GM21717 (cell line): ENCODE measurements around the gene ATP5F1E.
"Not testable (repeated sequence)": the region's sequence is repeated elsewhere in the genome, so short reads cannot be mapped to it uniquely, and the experiment has no call there.

Experiments used
- ATAC-seq: cut with Tn5 transposase; IDR thresholded peaks from one replicate; pipeline ENCODE4 v1.9.1; 2021; ENCODE audit warnings: mild to moderate bottlenecking, moderate library complexity; ENCODE audit not compliant: unreplicated experiment

ATP5F1E gene

DNA sequence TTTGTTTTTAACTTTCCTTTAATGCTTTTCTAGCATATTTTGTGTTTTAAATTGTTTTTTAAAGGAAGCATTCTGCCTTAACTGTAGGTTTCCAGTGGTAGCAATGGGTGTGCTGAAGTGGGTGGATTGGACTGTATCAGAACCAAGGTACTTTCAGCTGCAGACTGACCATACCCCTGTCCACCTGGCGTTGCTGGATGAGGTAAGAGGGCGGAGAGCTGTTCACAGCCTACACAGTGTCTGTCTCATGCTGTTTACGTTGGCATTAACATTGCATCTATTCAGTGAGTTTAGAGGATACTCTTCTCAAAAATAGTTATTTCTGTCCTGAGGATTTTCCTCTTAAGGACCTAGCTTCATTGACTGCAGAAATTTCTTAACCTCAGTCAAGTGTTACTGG is 39.2 kb downstream of the ATP5F1E start:
- ATAC-seq = no peak

DNA sequence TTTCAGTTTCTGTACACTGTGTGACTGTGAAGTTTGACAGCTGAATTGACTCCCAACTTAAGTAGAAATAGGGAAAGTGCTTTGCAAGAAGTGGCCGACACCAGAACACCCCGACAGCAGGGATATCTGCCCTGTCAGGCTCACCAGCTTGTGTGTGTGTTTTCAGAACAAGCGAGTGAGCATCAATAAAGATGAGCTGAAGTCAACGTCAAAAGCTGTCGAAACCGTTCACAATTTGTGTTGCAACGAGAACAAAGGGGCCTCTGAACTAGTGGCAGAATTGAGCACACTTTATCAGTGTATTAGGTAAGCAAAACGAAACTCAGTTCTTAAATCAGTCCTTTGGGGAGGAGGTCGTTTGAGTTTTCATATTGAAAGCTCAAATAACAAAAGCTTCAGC is 40.4 kb downstream of the ATP5F1E start:
- no peak for ATAC-seq

DNA sequence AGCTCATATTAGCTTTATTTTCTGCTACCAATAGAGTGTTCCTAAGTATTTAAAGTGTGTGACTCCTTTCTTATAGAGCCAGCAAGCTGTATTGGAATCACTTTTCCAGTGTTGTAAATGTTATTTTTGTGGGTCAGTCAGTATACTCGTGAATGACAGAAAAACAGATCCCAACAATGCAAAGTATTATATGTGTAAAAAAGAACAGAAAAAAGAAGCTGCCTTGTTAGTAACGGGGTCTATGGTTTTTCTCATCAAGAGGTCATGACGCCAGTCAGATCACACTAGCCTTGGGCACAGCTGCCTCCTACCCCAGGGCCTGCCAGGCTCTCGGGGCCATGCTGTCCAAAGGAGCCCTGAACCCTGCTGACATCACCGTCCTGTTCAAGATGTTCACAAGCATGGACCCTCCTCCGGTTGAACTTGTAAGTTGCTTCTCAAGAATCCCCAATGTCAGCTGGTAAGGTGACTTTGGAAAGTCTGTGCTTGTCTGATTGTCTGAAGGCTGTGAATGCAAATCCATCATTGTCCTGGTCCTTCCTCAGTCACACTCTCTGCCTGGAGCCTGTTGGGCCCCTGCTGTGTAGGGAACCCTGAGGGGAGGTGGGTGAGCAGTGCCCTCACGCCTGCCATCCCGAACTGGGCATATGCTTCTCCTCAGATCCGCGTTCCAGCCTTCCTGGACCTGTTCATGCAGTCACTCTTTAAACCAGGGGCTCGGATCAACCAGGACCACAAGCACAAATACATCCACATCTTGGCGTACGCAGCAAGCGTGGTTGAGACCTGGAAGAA is 41.3 kb downstream of the ATP5F1E start:
- ATAC-seq = no peak

DNA sequence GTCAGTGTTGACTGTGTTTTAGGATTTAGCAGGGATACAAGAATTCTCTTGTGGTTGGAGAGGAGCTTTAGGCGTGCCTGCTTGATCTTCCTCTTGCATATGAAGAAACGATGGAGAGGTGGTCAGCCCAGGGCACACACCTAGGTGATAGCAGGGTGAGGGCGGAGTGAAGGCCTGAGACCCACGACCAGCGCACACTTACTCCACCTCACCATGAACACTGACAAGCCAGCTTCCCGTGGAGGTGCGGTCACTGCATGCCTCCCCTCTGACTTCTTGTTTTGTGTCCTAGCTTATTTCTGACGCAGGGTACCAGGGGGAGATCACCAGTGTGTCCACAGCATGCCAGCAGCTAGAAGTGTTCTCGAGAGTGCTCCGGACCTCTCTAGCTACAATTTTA is 42.9 kb downstream of the ATP5F1E start:
- no peak for ATAC-seq

DNA sequence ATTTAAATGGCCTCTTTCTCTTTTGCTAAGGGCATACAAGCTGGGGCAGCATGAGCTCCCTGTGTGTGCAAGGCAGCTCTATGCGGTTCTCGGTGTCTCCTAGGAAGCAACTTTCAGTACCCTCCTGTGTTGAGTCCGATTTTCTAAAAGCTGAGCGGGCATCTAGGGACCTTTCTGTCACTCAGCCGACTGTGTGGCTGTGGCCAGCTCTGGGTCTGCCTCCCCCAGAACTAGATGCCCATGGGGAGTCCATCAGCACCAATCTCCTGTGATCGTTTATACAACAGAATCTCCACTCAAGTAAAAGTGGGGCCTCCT is 43.6 kb downstream of the ATP5F1E start:
- ATAC-seq = no peak

DNA sequence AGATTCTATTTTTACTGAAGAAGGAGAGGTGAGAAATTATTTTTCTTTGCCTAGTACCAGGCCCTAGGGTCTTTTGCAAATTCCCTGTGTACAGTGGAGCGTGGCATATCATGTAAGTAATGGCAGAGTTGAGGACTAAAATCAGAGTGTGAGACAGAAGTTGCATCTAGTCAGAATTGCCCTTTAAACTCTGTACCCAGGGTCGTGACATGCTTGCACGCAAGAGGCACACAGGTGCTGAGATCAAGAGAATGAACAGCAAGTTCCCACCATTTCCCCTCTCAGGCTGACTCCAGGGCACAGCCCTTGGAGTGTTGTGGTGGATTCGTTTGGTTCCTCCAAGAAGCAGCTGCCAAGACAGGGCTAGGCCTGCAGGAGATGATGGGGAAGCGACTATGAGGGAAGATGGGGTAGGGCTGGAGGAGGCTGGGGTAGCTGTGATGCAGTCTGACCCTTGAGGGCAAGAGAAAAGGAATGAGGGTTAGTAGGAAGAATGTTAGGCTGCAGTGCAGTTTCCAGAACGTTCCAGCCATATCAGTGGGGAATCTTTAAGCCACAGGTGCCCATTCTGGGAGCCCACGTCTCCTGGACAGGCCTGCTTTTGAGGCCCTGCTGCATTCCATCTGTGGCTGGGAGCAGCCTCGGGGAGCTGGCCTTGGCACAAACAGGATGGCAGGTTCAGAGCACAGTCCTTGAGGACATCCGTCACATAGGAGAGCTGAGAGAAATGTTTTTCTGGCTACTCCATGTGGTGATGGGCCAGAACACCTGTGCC is 44.2 kb downstream of the ATP5F1E start:
- no peak for ATAC-seq

DNA sequence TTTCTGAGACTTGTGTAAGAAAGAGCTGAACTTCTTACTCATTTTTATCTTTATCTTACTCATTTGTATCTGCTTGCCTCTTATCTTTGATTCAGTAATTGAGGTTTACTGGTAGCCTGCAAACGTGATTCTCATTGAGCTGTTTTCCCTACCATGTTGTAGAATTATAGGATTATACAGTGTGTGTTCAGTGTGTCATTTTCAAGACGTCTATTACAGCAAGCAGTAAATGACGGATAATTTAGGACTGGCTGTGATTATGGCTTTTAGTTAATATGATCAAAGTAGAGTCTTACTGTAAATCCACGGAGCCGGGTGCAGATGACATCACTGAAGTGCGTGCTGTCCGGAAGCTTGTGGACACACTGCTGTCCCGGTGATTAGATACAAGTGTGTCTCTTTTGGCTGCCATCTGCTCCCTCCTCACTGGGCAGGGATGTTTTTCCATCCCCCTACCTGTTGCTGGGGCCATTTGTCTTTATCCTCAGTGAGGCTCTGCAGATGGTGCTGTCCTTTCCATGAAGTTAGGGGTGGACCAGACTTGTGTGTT is 45.1 kb downstream of the ATP5F1E start:
- no peak for ATAC-seq

DNA sequence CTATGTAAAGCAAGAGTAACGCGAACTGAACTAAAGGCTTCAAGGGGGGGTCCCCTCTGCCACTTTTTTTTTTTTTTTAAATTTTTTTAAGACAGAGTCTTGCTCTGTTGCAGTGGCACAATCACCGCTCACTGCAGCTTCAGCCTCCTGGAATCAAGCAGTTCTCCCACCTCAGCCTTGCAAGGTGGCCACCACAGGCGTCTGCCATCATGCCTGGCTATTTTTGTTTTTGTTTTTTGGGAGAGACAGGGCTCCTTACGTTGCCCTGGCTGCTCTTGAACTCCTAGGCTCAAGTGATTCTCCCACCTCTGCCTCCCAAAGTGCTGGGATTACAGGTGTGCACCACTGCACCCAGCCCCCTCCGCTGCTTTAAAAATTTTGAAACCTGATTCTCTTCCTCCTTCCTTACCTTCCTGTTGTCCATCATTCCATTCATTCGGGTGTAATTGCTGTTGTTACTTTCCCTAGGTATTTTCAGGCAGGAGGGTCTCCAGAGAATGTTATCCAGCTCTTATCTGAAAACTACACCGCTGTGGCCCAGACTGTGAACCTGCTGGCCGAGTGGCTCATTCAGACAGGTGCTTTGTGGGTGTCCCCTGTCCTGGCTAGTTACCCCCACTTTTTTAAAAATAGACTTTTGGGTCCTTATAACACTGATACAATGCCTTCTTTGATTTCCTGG is 45.7 kb downstream of the ATP5F1E start:
- ATAC-seq = no peak

DNA sequence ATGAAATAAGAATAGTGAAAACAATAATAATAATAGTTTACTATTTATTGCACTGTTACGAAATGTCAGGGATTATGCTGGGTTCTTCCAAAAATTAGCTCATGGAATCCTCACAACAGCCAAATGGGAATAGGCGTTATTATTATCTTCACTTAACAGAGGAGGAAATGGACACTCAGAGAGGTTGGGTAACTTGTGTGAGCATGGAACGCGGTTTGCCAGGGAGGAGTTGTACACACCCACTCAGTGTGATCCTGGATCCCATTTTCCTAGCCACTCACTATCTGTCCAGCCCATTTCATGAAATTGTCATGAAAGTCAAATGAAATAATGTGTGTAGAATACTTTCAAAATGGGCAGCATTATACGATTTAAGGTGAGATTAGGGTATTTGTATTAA is 46.5 kb downstream of the ATP5F1E start:
- ATAC-seq = no peak

DNA sequence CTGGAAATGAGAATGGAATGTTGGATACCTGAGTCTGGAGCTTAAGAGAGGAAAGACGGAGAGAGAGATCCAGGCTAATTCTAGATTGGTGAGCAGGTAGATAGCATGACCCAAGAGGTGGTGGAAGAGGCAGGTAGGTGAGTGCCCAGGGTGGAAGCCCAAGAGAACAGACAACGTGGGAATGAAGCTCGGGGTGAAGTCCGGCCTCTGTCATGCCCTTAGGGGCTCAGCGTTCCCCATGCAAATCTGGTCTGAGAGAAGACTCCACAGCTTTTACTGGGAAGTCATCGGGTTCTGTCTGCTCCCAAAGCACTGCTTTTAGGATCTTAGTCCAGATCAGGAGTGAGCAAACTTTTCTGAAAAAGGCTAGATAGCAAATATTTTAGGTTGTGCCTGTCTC is 47.4 kb downstream of the ATP5F1E start:
- no peak for ATAC-seq

DNA sequence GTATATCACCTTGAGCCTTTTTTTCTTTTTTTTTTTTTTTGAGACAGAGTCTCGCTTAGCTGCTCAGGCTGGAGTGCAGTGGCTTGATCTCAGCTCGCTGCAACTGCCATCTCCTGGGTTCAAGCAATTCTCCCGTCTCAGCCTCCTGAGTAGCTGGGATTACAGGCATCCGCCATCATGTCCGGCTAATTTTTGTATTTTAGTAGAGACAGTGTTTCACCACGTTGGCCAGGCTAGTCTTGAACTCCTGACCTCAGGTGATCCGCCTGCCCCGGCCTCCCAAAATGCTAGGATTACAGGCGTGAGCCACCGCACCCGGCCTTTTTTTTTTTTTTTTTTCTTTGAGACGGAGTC is 49.0 kb downstream of the ATP5F1E start:
- not testable (repeated sequence) for ATAC-seq

DNA sequence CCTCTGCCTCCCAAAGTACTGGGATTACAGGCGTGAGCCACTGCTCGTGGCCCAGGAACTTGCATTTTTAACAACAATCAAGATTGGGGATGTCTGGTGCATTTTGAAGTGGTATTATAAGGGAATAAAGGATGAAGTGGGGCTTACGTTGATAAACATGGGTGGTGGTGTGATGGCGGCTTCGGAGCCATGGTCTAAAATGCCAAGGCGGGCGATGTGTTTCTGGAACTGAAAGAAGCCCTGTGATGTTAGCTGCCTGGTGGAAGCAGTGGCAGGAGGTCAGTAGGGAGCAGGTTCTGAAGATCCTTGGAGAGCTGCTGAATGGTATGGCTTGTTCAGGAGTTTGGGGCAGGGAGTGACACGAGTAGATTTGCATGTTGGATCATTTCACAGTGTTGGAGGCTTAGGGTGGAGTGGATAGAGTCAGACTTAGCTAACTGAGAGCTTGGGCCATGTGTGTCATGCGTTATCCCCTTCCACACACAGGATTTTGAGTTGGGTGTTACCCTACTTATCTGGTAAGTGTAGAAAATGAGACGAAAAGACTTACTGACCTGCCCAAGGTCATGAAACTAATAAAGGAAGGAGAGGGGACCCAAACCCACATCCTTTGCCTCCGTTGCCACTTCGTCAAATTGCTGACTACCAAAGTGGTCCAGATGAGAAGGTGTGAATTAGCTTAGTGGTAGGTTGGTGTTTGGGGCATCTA is 49.6 kb downstream of the ATP5F1E start:
- ATAC-seq = no peak

DNA sequence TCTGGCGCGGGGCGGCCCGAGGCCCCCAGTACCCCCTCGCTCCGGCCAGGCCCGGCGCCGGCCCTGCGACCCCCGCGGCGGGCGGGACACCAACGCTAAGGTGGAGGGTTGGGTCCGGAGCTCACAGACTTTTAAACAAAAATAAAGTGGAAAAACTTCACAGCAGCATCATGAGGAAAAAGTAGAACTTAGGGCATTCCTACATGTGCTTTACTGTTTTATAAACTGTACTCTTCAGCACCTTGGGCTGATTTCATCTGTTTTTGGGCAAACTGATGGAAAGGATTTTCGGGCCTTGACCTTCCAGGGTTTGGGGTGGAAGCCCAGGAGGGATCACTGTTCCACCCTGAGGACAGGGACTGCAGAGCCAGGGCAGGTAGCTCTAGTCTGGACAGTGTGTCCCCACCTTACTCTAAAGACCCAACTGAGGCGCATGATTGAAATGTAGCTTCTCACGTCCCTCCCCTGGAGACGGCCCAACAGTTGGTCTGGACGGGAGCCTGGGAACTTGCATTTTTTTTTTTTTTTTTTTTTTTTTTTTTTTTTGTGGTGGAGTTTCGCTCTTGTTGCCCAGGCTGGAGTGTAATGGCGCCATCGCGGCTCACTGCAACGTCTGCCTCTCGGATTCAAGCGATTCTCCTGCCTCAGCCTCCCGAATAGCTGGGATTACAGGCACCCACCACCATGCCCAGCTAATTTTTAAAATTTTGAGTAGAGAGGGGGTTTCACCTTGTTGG is 50.3 kb downstream of the ATP5F1E start:
- ATAC-seq = peak; percentile 24

DNA sequence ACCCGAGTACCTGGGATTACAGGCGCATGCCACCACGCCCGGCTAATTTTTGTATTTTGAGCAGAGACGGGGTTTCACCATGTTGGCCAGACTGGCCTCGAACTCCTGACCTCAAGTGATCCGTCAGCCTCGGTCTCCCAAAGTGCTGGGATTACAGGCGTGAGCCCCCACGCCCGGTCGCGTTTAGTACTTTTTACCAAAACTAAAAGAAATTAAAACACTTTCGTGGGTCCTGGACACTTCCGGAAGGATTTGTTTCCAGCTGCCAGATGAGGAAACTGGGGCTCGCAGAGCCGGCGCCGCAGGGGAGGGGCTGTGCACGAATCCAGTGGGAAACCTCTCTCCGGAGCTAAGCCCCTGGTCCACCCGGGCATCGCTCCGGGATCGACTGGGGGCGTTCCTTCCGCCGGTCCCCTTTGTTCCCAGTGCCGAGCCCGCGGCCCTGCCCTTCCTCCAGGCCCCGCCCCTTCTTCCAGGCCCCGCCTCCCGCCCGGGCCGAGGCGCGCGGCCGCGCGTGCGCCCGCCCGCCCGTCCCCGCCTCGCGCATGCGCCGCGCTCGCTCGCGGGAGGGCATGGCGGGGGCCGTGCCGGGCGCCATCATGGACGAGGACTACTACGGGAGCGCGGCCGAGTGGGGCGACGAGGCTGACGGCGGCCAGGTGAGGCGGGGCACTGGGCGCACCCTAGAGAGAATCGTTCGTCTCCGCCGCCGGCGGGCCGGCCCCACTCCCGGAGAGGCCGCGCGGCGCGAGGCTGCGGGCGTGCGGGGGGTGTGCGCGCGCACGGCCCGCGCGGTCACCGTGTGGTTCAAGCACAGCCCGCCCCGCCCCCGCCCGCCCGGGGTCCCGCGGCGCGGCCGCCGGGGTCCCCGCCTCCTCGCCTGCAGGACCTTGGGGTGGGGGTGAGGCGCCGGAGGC is 51.2 kb downstream of the ATP5F1E start, which contains the start of gene NELFCD:
Gene NELFCD (plus strand): TSS at position 546 of the 917 bp plus-strand sequence. CDS start 54 bp downstream, at position 600.
- ATAC-seq = peak; percentile 57

DNA sequence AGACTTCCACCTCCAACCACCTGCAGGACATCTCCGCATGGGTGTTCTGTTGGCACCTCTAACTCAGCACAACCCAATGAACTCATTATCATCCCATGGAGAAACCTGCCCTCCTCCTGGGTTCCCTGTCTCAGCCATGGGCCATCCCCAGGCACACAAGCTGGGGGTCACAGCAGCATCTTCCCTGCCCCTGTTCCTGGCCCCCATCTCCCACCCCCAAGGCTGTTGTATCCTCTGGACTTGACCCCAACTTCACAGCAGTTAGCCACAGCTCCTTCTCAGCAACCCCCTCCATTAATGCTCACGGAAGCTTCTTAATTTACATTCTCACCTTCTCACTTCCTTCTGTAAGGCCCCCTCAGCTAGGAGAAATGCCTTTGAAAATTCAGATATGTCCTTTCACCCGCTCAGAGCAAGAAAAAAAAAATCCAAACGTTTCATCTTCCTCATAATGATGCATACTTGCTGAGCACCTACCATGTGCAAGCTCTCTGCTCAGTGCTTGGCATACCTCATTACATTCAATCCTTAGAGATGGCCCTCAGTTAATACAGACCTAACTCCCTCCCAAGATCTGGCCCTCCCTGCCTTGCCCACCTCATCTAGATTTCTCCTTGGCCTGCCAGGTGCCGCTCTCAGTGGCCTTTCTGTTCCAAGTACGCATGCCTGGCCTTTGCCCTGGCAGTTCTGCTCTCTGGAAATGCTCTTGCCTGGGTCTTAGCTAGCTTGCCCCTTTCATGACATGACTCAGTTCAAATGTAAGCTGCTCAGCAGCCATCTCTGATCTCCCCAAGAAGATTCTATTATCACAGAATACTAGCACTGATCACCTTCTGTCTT is 53.6 kb downstream of the ATP5F1E start:
- ATAC-seq = no peak

DNA sequence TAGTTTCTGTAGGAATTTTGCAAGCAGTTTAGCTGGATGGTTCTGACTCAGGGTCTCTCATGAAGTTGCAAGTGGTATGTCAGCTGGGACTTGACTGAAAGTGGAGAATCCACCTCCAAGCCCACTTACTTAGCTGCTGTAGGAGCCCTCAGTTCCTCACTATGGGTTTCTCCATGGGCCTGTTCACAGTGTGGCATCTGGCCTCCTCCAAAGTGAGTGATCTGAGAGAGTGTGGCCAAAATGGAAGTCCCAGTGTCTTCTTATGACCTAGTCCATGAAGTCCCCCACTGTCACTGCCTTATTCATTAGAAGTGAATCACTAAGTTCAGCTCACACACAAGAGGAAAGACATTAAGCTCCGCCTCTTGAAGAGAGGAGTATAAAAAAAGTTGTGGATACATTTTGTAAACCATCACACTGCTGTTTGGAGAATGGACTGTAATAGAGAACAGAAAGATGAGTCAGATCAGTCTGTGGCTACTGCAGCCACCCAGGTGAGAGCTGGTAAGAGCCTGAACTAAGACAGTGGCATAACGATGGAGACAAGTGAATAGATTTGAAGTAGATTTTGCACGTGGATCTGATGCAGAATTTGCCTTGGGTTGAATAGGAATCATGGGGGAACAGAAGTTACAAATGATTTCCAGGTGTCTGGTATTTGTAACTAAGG is 55.9 kb downstream of the ATP5F1E start:
- no peak for ATAC-seq
